NCI-H82 treated with DMSO at 0.1 percent for 48 hours (cell line): ENCODE data around the gene NAPA.
"Not testable (repeated sequence)": the region's sequence is repeated elsewhere in the genome, so short reads cannot be mapped to it uniquely, and the experiment has no call there.

Experiments used
- DNase-seq: peaks from one replicate; lab custom pipeline; 2025; ENCODE audit not compliant: unreplicated experiment; lab: John Stamatoyannopoulos, UW

NAPA gene

DNA sequence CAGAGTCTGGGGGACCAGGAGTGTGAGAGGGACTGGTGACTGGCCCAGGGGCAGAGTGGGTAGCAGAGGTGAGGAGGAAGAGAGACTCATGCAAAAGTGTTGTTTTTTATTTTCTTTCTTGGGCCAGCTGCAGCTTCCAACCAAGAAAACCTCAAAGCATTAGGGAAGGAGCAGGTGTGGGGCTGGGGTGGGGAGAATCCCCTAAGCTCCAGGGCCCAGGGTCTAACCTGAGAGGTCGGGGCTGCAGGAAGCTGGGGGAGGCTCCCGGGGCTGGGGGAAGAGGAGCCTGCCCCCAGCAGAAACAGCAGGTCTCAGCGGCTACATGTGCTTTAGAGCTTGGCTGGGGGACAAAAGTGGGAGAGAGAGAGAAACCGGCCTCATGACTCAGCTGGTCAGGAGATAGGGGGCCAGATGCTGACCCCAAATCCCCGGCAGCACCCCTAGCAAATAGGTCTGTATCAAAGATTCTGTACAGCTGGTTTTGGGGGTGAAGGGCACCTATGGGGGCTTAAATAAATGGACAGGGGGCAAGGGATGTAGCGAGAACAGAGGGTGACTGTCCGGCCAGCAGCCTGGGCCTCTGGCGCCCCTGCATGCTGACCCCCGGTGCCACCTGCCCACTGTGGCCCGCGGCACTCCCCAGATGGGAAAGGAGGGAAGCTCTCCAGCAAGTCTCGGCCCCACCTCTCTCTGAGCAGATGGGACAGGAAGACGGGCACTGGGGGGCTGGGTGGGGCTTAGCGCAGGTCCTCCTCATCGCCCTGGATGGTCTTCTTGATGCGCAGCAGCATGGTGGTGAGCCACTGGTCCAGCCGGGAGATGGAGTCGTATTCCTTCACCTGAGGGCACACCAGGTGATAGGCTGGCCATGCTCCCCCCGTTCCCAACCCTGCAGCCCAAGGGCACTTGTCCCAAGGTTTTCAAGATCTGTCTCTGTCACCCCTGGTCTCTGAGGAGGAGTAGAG, 27.0 kb downstream of the NAPA start:
- DNase-seq, result no peak

DNA sequence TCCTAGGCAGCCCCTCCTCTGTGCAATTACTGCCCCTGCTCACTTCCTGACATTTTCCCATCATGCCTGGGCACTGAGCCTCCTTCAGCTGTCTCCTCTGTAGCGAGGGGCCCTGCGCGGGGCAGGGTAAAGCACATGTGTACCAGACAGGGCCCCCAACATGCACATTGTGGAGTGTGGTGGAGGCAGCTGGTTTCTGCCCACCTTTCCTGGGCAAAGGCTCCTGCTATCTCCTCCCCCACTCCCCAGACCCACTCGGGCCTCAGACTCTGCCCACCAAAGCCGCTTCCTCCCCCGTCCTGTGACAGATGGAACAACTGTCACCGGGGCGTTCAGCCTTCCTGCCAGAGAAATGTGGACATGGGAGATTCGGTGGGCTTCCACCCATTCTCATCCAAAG, 28.0 kb downstream of the NAPA start:
- DNase-seq, result no peak

DNA sequence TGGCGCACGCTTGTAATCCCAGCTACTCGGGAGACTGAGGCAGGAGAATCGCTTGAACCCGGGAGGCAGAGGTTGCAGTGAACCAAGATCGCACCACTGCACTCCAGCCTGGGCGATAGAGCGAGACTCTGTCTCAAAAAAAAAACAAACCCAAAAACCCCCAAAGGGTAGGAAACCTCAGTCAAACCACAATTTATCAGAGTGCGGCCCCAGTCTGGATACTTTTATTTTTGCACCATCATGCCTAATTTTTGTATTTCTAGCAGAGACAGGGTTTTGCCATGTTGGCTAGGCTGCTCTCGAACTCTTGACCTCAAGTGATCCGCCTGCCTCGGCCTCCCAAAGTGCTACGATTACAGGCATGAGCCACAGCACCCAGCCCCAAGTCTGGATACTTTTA, 28.6 kb downstream of the NAPA start:
- DNase-seq, result not testable (repeated sequence)

DNA sequence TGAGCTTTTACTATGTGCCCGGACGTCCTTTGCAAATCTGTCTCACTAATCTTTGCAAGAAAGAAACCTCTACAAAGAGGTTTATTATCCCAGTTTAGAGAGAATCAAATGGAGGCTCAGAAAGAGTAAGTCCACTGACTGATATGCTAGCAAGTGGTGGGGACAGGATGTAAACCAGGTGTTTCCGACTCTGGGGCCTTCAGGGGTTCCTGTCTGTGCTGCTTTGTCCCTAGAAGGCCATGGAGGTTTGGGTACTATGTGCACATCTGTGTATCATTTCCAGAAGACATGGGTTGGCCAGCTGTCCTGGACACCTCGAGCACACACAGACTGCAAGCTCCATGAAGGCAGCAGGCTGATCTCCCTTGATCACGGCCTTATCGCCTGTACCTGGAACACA, 29.7 kb downstream of the NAPA start:
- no peak for DNase-seq

DNA sequence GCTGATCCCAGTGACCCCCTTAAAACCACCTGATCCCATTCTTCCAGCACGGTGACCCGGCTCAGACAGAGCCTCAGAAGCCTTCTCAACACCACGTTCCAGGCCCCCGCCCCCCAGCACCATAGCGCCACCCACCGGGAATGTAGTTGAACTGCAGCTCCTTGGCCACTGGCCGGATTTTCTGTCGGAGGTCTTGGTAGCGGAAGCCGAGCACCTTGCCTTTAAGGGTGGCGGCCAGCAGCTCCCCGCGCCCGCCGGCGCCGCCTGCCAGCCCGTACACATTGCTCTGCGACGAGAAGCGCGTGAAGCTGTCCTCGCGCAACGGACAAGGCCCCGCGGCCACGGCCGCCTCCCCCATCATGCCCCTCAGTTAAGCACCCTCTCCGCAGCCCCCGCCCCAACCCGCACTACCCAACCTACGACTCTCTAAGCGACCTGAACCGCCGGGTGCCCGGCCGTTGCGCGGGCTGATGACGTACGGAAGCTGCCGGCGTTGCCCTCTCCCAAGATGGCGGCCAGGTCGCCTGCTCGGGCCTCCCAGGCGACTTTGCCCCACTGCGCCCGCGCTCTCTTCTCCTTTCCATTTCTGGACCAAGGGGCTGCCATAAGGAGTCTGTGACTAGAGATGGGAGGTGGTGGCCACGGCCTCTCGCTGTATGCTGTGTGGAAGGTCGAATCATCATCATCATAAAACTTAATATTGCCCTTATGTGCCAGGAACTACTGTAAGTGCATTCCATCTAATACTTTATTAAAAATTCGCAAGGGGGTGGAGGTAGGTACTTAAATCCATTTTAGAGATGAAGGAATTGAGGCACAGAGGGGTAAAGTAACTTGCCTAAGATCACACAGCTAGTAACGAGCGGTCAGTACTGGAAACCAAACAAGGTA, 30.8 kb downstream of the NAPA start, which contains the start of gene KPTN:
KPTN (minus strand) TSS at position 420 of the 891 bp plus-strand sequence; CDS start at position 361, 59 bp downstream.
- DNase-seq, result peak; percentile 84

DNA sequence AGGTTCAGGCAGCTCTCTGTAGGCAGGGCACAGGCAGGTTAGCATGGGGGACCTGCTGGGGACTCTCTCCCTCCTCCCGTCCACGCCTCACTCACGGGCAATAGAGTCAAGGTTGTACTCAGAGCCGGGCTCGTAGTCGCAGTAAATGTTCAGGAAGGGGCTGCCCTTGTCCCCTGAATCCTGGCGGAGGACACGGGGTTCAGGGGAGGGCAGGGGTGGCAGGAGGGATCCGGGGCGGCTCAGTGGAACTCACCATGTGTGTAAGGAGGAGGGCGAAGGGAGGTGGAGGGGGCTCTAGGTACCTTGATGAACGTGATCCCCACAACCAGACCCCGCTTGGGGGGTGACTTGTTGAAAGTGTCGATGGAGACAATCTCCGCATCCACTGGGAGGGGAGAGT, 31.7 kb downstream of the NAPA start:
- no peak for DNase-seq

DNA sequence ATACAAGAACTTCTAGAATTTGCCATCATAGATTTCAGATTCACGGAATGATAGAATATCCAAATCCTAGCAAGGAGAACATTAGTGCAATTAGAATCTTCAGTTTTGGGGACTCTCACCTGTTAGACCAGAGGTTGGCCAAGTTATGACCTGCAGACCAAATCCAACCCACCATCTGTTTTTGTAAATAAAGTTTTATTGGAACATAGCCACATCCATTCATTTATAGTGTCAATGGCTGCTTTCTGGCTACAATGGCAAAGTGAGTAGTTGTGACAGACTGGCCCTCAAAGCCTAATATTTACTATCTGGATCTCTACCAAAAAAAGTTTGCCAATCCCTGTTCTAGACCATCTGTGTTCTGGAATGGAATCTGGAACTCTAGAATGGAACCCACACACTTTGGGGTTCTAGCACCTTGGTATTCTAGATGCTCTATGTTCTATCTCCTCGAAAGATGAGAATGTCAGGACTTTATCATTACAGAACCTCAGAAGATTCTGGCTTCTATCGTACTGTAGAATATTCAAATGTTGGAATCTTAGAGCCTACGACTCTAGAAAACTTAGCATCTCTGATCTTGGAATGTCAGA, 33.3 kb downstream of the NAPA start:
- DNase-seq, result no peak

DNA sequence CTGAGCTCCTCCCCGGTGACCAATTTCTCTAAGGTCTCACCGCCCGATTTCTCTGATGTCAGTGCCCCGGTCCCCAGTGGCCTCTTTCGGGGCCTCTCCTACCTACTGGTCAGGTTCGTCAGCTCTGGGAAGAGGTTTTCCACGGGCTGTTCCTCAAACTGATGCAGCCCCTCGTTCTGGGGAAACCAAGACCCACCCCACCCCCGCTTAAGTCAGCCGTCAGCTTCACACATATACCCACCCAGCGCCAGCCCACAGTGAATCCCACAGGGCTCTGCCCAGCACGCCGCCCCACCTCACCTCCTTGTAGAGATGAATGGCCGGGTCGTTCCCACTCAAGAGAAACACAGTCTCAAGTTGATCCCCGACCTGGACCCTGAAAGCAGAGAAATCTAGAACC, 34.2 kb downstream of the NAPA start:
- no peak for DNase-seq

DNA sequence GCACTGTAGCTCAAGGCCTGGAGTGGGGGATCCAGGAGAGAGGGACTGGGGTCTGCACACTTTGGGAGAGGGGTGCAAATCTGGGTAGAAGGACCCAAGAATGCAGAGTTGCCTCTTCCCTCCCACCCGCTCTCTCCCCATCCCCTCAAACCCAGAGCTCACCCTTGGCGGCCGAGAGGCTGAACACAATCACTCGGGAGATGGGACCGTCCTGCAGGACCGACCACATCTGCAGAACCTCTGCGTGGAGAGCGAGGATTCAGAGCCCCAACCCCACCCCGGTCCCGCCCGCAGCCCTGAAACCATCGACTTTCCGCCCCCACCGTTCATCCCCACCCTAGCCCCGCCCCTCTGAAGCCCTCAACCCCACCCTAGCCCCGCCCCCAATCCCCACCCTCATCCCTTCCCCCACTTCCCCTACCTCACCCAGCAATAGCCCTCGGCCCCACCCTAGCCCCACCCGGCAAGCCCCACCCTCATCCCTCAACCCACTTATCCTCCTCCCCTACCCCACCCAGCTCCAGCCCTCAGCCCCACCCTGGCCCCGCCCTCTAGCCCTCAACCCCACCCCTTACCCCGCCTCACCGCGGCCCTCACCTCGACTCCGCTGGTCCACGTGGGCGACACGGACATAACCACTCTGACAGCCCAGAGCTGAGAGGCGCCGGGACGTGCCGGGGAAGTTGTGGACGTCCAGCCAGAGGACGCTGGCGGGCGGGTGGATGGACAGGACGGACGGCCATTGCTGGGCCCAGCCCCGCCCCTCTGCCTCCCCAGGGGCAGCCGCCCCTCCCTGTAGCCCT, 35.0 kb downstream of the NAPA start:
- no peak for DNase-seq

DNA sequence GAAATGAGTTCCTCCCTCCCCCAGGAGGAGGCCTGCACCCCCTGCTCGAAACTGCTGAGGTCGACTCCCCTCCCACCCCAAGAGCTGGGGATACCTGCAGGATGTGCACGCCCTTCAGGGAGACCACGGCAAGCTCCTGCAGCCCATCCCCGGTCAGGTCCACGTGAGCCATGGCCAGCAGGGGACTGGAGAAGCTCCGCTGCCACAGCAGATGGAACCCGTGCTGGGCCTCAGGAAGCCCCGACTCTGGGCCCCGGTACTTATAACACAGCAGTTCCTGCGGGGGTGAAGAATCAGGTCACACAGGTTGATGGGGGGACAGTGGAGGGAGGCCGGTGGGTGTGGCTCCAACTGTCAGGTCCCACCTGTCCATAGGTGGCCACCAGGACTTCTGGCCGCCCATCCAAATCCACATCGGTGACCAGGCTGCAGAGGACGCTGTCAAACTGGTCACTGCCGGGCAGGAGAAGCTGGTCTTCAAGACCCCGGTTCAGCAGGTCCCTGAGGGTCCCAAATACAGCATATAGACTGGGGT, 38.4 kb downstream of the NAPA start:
- no peak for DNase-seq

DNA sequence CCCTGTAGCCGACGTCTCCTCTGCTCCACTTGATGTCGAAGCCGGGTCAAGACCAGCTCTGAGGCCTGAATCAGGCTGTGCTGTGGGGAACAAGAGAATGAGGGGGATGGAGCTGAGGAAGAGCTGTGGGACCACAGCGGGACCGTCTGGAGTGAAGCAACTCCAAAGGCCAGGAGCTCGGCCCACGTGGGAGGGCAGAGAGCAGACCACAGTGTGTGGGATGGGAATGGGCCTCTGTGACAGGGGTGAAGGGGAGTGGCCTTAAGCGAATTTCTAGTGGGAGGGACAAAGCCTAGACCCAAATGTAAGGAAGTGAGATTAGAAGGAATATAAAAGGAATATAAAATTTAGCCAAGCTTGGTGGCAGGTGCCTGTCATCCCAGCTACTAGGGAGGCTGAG, 39.4 kb downstream of the NAPA start:
- no peak for DNase-seq

DNA sequence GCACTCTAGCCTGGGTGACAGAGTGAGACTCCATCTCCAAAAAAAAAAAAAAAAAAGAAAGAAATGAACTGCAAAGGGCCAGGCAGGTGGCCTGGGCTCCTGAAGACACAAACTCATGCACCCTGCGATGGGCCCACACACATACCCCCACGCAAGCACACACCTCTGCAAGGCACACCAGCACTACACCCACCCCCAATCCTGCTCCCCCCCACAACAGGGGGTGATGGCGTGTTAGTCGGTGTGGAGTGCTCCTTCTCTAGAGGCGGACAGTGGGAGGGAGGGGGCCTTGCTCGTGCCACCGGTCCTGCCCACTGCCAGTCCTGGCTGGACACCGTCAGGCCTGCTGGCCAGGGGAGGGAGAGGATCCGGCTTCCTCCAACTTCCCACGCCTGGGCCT, 41.5 kb downstream of the NAPA start:
- no peak for DNase-seq

DNA sequence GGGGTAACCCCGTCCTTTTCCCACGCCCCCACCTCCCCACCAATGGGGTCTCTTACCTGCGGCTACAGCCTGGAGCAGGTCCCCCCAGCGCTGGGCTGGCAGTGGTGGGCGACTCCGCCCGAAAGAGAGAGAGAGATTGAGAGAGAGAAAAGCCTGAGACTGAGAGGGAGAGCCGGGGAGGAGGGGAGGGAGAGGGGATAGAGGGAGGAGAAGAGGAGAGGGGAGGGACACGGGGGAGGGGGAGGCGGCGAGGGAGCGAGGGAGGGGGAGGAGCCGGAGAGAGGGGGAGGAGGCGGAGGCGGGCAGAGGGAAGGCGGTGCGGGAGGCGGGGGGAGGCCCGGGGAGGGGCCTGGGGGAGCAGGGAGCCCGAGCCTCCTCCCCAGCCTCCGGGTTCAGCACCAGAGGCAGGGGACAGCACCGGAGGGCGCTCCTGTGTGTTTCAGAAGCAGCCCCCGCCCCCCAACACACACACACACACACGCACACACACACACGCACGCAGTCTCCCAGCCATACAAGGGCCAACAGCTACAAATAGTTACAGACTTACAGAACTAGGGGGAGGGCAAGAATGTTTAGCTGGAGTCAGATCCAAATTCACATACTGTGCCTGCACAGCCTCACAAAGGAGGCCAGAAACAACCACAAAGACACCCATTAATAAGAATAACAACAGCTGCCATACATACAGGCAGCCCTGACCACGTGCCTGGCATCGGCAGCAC, 43.0 kb downstream of the NAPA start, which contains the start of gene SLC8A2:
SLC8A2 (minus strand) TSS at position 161 of the 725 bp plus-strand sequence. CDS start 5,490 bp downstream, outside the sequence.
- peak; percentile 69 for DNase-seq

DNA sequence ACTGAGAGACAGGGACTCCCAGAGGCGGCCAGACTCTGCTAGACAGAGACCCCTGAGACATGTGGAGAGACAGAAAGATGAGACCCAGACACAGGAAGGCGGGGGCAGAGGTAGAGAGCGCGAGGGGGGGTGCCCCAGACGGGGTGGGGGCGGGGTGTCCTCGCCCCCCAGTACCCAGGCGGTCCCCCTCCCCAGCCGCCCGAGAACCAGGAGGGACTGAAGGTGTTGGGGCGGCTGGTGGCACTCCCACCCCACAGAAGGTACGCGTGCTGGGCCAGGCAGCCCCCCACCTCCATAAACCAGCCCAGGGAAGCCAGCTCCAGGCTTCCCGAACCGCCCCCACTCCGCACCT, 43.5 kb downstream of the NAPA start:
- DNase-seq, result no peak

DNA sequence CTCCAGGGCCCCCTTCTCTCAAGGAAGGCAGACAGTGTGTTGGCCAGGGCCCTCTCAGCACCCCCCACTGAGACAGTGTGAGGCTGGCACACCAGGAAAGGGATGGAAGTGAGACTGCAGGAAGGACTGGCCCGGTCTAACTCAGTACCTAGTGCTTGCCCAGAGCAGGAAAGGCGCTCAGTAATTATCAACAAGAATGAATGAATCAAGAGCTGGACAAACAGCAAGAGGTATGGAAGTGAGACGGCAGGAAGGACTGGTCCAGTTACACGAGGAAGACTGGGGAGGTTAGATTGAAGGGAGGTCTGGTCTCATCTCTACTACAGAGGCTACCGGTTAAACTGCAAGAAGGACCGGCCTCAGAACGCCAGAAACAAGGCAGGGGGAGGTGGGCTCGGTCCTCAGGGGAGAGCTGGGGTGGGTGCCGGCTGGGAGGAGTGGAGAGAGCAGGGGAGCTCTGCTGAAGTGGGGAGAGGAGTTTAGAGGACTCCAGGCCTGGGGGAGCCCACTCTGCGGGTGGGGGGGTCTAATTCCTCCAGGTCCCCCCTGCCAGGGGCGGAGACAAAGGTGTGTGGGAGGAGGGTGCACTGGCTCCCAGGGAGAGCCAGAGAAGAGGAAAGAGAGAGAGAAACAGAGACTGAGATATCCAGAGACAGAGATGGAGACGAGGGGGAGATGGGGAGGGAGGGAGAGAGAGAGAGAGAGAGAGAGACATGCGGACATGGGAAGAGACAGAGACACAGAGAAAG, 44.2 kb downstream of the NAPA start:
- DNase-seq, result no peak

DNA sequence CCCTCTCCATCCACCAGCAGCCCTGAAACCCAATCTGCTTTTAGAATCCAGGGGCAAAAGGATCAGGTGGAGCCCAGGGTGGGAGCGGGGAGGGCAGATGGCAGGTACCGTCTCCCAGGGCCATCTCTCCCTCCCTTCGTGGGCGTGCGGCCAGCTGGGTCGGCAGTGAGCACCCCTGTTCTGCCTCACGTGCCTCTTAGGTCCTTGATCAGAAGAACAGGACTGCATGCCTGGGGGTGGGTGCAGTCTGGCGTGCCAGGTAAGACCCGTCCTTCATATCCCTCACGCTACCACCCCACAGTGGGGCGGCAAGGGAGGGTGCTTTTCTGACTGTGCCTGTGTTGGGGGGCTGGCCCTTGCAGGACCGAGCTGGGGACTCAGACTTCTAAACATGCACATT, 45.1 kb downstream of the NAPA start:
- DNase-seq, result no peak

DNA sequence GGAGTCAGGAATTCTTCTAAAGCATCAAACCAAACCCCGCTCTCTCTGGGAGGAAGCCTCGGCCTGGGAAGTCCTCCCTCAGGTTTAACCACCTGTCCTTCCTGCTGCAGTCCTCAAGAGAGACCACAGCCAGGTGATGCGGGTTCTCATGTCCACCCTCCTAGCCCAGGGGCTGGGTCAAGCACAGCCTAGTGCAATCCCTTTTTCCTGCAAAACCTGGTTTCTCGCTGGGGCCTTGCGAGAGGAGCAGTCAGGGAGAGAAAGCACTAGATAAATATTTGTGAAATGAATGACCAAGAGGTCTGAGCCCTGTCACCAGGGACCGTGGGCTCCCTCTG, 45.5 kb downstream of the NAPA start:
- DNase-seq, result no peak

DNA sequence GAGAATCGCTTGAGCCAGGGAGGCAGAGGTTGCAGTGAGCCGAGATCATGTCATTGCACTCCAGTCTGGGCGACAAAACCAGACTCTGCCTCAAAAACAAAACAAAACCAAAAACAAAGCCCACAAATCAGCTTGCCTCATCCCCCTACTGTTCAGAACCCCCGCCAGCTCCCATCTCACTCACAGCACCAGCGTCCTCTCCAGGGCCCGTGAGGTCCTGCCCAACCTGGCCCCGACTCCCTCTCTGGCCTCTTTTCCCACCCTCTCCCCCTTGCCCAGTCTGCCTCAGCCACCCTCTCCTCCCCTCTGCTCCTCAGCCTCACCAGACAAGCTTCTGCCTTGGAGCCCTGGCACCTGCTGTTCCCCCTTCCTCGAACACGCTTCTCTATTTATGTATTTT, 46.9 kb downstream of the NAPA start:
- DNase-seq, result no peak

DNA sequence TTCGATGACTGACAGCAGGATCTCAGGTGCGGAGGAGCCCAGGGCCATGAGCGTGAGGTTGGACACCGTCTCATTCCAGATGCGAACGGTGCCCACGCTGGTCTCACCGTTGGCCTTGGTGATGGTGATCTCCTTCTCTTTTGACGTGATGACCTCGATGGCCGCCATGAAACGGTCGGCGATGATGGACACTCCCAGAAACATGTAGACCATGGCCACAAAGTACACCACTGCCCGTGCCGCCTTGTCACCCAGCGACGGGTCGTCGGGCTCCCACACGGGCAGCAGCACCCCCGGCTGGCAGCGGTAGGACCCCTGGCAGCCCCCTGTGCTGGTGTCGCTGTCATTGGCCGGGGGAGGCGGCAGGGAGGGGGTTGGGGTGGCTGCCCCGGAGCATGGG, 48.9 kb downstream of the NAPA start:
- DNase-seq, result no peak
